SK-N-SH treated with all-trans-retinoic acid at 6 μM for 48 hours (cell line): ENCODE measurements around the gene IL23R.

Experiments
- ATAC-seq: fragments of 200-7000 bp; cut with Tn5 transposase; 3 replicates; pipeline ENCODE4 v1.9.1; 2020; ENCODE audit warnings: mild to moderate bottlenecking, moderate library complexity
- ARNTL ChIP-seq: fragments of 450-650 bp; formaldehyde crosslinking; IDR thresholded peaks from 2 replicates; pipeline ENCODE4 v1.5.0; 2020; ENCODE audit warnings: low read depth, mild to moderate bottlenecking, moderate library complexity, borderline replicate concordance
- BACH2 ChIP-seq: fragments of 250-450 bp; sonication (Bioruptor Pico); IDR thresholded peaks from 2 replicates; pipeline ENCODE4 v1.9.0; 2021; ENCODE audit warnings: mild to moderate bottlenecking, borderline replicate concordance
- CSDC2 ChIP-seq: fragments of 250-450 bp; sonication (Bioruptor Pico); IDR thresholded peaks from 2 replicates; pipeline ENCODE4 v1.5.0; 2020; ENCODE audit warnings: mild to moderate bottlenecking, moderate library complexity
- ESRRG ChIP-seq: fragments of 250-450 bp; sonication (Bioruptor Pico); IDR thresholded peaks from 2 replicates; pipeline ENCODE4 v1.6.1; 2021; ENCODE audit warnings: mild to moderate bottlenecking
- GLIS3 ChIP-seq: fragments of 250-450 bp; sonication (Bioruptor Pico); IDR thresholded peaks from 2 replicates; pipeline ENCODE4 v1.5.0; 2020; ENCODE audit warnings: mild to moderate bottlenecking, moderate library complexity
- ISL1 ChIP-seq: fragments of 250-450 bp; sonication (Bioruptor Pico); IDR thresholded peaks from 2 replicates; pipeline ENCODE4 v2.1.2; 2022; ENCODE audit warnings: mild to moderate bottlenecking, moderate library complexity
- OSR1 ChIP-seq: fragments of 250-450 bp; sonication (Bioruptor Pico); IDR thresholded peaks from 2 replicates; pipeline ENCODE4 v1.8.0; 2022; ENCODE audit warnings: moderate library complexity, mild to moderate bottlenecking, inconsistent platforms
- PPARA ChIP-seq: fragments of 250-450 bp; sonication (Bioruptor Pico); IDR thresholded peaks from 2 replicates; pipeline ENCODE4 v1.5.0; 2020; ENCODE audit warnings: mild to moderate bottlenecking, borderline replicate concordance
- RARB ChIP-seq: fragments of 250-450 bp; sonication (Bioruptor Pico); IDR thresholded peaks from 2 replicates; pipeline ENCODE4 v1.8.0; 2021; ENCODE audit warnings: mild to moderate bottlenecking, moderate library complexity
- TCF4 ChIP-seq: fragments of 250-450 bp; sonication (Bioruptor Pico); IDR thresholded peaks from 2 replicates; pipeline ENCODE4 v1.8.0; 2021; ENCODE audit warnings: mild to moderate bottlenecking, moderate library complexity, borderline replicate concordance
- TOX ChIP-seq: fragments of 250-450 bp; sonication (Bioruptor Pico); IDR thresholded peaks from 2 replicates; pipeline ENCODE4 v1.8.0; 2021; ENCODE audit warnings: mild to moderate bottlenecking, moderate library complexity, borderline replicate concordance
- TSHZ2 ChIP-seq: fragments of 250-450 bp; sonication (Bioruptor Pico); IDR thresholded peaks from 2 replicates; pipeline ENCODE4 v1.5.0; 2020; ENCODE audit warnings: mild to moderate bottlenecking, moderate library complexity
- ZC3H10 ChIP-seq: fragments of 250-450 bp; sonication (Bioruptor Pico); IDR thresholded peaks from 2 replicates; pipeline ENCODE4 v1.5.1; 2021; ENCODE audit warnings: mild to moderate bottlenecking, moderate library complexity
- ZFP3 ChIP-seq: fragments of 250-450 bp; sonication (Bioruptor Pico); IDR thresholded peaks from 2 replicates; pipeline ENCODE4 v1.5.0; 2020; ENCODE audit warnings: mild to moderate bottlenecking, moderate library complexity
- ZFP30 ChIP-seq: fragments of 450-650 bp; formaldehyde crosslinking; IDR thresholded peaks from 2 replicates; pipeline ENCODE4 v1.5.0; 2022; ENCODE audit warnings: mild to moderate bottlenecking, moderate library complexity
- ZNF565 ChIP-seq: fragments of 450-650 bp; formaldehyde crosslinking; conservative IDR thresholded peaks from 2 replicates; pipeline ENCODE4 v1.5.0; 2020; ENCODE audit warnings: low read depth, mild to moderate bottlenecking, moderate library complexity
- ZNF70 ChIP-seq: fragments of 450-650 bp; formaldehyde crosslinking; IDR thresholded peaks from 2 replicates; pipeline ENCODE4 v1.5.0; 2020; ENCODE audit warnings: mild to moderate bottlenecking, moderate library complexity
- ZNF8 ChIP-seq: fragments of 450-650 bp; formaldehyde crosslinking; IDR thresholded peaks from 2 replicates; pipeline ENCODE4 v1.5.0; 2020; ENCODE audit warnings: mild to moderate bottlenecking, moderate library complexity
- TF ChIP-seq, protein P1 (sequence below): fragments of 250-450 bp; sonication (Bioruptor Pico); IDR thresholded peaks from 2 replicates; pipeline ENCODE4 v1.5.1; 2020; ENCODE audit warnings: low read depth, mild to moderate bottlenecking, moderate library complexity
- TF ChIP-seq, protein P2 (sequence below): fragments of 250-450 bp; sonication (Bioruptor Pico); IDR thresholded peaks from 2 replicates; pipeline ENCODE4 v1.8.0; 2020; ENCODE audit warnings: mild to moderate bottlenecking, moderate library complexity, borderline replicate concordance
- TF ChIP-seq, protein P3 (sequence below): fragments of 250-450 bp; sonication (Bioruptor Pico); IDR thresholded peaks from 2 replicates; pipeline ENCODE4 v1.5.1; 2021; ENCODE audit warnings: mild to moderate bottlenecking, moderate library complexity

The IL23R gene

GRCh38 chr1:67184838-67185421, 18.7 kb downstream of the IL23R start (continued):
- no peak for TF ChIP-seq RARB (CRISPR knock-in tag)
- TF ChIP-seq ZNF565 (CRISPR knock-in tag), result no peak
- no peak for TF ChIP-seq TCF4 (CRISPR knock-in tag)
- no peak for TF ChIP-seq GLIS3 (CRISPR knock-in tag)

- TF ChIP-seq ESRRG (CRISPR knock-in tag), result no peak
- TF ChIP-seq, protein P1, sequence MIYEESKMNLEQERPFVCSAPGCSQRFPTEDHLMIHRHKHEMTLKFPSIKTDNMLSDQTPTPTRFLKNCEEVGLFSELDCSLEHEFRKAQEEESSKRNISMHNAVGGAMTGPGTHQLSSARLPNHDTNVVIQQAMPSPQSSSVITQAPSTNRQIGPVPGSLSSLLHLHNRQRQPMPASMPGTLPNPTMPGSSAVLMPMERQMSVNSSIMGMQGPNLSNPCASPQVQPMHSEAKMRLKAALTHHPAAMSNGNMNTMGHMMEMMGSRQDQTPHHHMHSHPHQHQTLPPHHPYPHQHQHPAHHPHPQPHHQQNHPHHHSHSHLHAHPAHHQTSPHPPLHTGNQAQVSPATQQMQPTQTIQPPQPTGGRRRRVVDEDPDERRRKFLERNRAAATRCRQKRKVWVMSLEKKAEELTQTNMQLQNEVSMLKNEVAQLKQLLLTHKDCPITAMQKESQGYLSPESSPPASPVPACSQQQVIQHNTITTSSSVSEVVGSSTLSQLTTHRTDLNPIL (CRISPR knock-in tag), result no peak
- no peak for TF ChIP-seq TOX (CRISPR knock-in tag)
- TF ChIP-seq, protein P2, sequence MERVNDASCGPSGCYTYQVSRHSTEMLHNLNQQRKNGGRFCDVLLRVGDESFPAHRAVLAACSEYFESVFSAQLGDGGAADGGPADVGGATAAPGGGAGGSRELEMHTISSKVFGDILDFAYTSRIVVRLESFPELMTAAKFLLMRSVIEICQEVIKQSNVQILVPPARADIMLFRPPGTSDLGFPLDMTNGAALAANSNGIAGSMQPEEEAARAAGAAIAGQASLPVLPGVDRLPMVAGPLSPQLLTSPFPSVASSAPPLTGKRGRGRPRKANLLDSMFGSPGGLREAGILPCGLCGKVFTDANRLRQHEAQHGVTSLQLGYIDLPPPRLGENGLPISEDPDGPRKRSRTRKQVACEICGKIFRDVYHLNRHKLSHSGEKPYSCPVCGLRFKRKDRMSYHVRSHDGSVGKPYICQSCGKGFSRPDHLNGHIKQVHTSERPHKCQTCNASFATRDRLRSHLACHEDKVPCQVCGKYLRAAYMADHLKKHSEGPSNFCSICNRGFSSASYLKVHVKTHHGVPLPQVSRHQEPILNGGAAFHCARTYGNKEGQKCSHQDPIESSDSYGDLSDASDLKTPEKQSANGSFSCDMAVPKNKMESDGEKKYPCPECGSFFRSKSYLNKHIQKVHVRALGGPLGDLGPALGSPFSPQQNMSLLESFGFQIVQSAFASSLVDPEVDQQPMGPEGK (CRISPR knock-in tag), result no peak
- no peak for TF ChIP-seq TCF4 (CRISPR knock-in tag)
- TF ChIP-seq CSDC2 (CRISPR knock-in tag), result no peak
- TF ChIP-seq ZC3H10, result no peak
- ATAC-seq, result no peak
These were observed 21.9 kb downstream of the IL23R start for GRCh38 chr1:67188137-67188536.

GRCh38 chr1:67189953-67190352, 23.7 kb downstream of the IL23R start:
- no peak for ATAC-seq
- TF ChIP-seq, protein P2 (CRISPR knock-in tag), result no peak
- TF ChIP-seq TSHZ2 (CRISPR knock-in tag) (no peak), TCF4 (CRISPR knock-in tag) (no peak), ZNF8 (CRISPR knock-in tag) (no peak), GLIS3 (CRISPR knock-in tag) (no peak), ZFP3 (CRISPR knock-in tag) (no peak), BACH2 (CRISPR knock-in tag) (no peak), OSR1 (CRISPR knock-in tag) (no peak), PPARA (CRISPR knock-in tag) (no peak), ZNF70 (CRISPR knock-in tag) (no peak), RARB (CRISPR knock-in tag) (no peak), ZFP30 (CRISPR knock-in tag) (no peak), ESRRG (CRISPR knock-in tag) (no peak), ISL1 (CRISPR knock-in tag) (no peak), ARNTL (CRISPR knock-in tag) (no peak), CSDC2 (CRISPR knock-in tag) (no peak), ZC3H10 (no peak)
- TF ChIP-seq, protein P3, sequence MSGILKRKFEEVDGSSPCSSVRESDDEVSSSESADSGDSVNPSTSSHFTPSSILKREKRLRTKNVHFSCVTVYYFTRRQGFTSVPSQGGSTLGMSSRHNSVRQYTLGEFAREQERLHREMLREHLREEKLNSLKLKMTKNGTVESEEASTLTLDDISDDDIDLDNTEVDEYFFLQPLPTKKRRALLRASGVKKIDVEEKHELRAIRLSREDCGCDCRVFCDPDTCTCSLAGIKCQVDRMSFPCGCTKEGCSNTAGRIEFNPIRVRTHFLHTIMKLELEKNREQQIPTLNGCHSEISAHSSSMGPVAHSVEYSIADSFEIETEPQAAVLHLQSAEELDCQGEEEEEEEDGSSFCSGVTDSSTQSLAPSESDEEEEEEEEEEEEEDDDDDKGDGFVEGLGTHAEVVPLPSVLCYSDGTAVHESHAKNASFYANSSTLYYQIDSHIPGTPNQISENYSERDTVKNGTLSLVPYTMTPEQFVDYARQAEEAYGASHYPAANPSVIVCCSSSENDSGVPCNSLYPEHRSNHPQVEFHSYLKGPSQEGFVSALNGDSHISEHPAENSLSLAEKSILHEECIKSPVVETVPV (CRISPR knock-in tag), result no peak
- TF ChIP-seq, protein P1 (CRISPR knock-in tag), result no peak
